Right kidney (tissue), 1 donor: ENCODE measurements around the gene KCNE4.
"Not testable (repeated sequence)": the region's sequence is repeated elsewhere in the genome, so short reads cannot be mapped to it uniquely, and the experiment has no call there.

Source experiments
- DNase-seq: peaks from one replicate; pipeline ENCODE4 v3.0.0-alpha.2; 2016

Gene KCNE4

DNA sequence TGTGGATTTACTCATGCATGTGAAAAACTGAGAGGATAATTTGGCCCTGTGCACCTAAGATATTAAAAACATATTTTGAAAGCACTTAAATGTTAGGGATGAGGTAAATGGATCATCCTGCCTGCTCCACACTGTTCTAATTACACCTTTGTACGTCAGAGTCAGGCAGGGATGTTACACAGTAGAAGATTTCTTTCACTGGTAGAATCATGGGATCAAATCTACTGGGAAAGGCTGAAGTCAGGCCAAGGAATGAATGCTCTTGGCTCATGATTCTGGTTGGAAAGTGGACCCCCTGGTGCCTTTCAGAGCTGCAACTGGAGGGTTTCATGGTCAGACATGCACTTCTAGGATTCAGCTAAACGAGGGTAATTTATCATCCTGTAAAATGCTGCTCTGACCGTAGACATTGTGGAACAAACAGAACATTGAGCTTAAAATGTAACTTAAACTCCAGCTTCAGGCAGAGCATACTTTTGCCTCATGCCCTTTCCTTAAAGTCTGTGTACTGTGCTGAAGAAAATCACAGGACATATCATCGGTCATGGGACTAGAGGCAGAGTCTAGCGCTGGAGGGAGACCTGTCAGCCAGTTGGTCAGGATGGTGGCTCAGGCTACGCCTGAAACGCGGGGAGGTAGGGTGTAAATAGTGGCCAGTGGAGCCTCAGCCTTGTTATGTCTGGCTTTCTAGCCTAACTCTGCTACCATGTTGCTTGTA is 4.9 kb downstream of the KCNE4 start:
- peak; percentile 41 for DNase-seq

GRCh38 chr2:223057569-223057968 is 5.6 kb downstream of the KCNE4 start:
- peak; percentile 27 for DNase-seq

GRCh38 chr2:223058952-223059716 is 7.1 kb downstream of the KCNE4 start:
- peak; percentile 28 for DNase-seq

GRCh38 chr2:223060201-223060825 is 8.3 kb downstream of the KCNE4 start:
- DNase-seq, result no peak

- no peak for DNase-seq
These were observed 10.4 kb downstream of the KCNE4 start for GRCh38 chr2:223062396-223062795.

- no peak for DNase-seq
These were observed 13.1 kb downstream of the KCNE4 start for GRCh38 chr2:223065107-223065506.

- no peak for DNase-seq
These were observed 14.7 kb downstream of the KCNE4 start for GRCh38 chr2:223066721-223067120.

DNA sequence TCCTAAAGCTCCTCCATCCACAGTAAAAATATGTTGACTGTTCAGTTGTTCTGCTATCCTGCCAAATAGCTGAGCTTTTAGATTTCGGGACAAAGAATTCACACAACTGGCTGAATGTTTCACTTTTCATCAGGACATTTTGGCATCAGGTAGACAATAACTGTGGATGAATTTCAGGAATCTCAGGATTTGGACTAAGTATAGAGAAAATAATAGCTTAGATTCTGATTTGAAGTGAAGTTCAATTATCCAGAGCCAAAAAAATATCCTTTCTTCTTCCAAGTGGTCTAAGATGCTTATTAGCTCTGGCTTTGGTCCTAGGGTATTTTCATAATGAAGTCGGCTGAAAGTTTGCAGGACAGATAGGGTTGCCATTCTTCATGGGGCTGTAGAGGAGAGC is 16.1 kb downstream of the KCNE4 start:
- DNase-seq, result no peak

- no peak for DNase-seq
These were observed 17.5 kb downstream of the KCNE4 start for GRCh38 chr2:223069465-223069864.

DNA sequence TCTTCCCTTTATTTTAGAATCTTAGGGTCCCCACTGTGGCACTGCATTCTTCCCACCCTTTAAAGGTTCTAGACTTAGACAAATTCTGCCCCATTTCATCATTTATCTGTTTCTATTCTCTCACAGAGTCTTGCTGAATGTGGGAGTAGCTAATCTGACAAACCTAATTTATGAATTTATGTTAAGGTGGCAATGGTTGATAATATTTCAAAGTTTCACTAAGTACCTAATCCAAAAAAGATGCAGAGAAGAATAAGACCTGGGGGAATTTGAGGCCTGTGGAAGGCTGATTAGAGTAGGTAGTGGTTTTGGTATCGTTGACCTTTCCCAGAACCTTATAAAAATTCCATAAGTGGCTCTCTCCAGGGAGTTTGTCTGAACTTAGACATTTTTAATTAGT is 18.0 kb downstream of the KCNE4 start:
- no peak for DNase-seq

DNA sequence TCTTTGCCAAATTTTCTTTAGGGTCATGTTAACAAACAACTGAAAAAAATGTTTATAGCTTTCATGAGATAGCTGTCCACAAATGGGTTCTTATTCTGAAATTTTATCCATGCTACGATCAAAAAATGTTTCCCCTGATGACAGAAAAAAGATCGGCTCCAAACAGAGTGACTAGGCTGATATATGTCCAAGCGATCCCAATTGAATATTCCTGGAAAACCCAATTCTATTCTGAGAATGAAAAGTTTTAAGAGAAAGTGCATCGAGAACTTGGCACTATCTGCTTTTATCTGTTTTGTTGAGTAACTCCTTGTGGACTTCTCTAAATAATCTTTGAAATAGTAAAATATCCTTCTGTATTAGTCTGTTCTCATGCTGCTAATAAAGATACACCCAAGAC is 19.1 kb downstream of the KCNE4 start:
- no peak for DNase-seq

DNA sequence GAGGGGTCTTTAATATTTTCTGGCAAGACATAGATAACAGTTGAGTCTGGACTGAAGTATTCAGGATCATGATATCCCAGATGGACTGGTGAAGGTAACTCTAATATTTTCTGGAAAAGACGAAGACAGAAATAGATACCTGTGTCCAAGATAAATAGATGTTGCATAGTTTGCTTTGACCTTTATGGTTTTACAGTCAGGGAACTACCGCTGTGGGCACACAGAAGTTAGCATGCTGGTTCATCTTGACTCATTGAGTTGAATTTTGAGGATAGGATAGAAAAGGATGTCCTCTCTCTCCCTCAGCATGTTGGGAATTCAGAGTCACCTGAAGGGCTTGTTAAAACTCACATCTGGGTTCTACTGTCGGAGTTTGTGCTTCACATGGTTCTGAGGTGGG is 20.8 kb downstream of the KCNE4 start:
- DNase-seq, result no peak

DNA sequence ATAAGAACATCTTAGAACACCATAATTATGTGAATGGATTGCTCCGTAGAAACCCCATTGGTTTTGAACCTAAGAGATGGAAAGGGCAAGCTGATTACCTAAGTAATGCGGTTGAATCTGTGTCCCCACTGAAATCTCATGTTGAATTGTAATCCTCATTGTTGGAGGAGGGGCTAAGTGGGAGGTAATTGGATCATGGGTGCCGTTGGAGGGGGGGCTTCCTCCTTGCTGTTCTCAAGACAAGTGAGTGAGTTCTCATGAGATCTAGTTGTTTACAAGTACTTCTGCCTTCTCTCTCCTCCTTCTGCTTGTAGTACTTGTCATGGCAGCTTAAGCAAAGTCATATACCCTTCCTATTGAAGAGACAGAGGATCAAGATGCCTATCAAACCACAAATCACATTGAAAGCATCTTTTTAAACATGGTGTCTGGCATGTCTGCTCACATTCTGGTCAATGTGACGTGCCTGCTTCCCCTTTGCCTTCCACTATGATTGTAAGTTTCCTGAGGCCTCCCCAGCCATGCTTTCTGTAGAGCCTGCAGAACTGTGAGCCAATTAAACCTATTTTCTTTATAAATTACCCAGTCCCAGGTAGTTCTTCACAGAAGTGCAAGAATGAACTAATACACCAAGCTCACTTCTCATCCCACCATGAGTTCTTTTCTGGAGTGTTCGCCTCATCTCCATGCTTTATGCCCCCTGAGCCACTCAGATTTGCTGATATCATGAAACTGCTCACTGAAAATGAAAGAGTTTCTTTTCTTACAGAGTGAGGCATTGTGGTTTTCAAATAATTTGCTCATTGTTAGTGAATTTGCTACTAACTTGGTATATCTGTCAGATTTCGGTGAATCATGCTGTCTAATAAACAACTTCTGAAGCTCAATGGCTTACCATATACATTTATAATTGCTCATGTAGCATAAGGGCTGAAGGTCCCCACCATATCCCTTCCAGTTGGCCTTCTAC is 23.6 kb downstream of the KCNE4 start:
- DNase-seq, result no peak

- DNase-seq, result no peak
These were observed 24.6 kb downstream of the KCNE4 start for GRCh38 chr2:223076573-223076972.

DNA sequence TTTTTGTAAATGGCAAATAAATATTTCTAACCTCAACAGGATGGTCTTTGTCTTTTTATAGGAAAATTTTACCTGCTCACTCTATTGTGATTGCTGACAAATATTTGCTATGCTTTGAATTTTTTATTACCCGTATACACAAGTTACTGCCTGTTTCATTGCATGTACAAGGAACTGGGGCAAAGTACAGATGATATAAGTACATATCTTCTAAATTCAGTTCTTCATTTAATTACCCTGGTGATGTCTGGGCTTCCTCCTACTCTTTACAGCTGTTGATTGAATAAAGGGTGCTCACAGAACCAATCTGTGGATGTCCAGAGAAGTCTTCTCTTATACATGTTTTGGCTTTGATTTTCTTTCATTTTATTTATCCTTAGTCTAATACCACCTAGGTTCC is 26.5 kb downstream of the KCNE4 start:
- no peak for DNase-seq

DNA sequence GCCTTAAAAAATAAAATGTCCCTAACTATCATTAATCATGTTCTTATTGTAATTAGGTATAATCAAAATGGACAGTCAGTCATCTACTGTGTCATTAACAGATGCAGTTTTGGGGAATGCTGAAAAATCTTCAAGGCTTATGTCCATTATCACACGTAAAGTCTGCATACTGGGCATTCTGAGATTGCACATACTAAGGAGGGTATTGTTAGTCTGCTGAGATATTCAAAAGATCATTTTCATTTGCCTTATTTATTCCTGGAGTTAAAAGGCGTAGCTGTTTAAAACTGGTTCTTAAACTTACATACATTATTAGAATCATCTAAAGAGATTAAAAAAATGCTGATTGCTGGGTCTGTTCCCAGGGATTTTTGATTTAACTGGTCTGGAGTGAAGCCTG is 27.4 kb downstream of the KCNE4 start:
- DNase-seq, result no peak

- no peak for DNase-seq
These were observed 27.9 kb downstream of the KCNE4 start for GRCh38 chr2:223079925-223080324.

DNA sequence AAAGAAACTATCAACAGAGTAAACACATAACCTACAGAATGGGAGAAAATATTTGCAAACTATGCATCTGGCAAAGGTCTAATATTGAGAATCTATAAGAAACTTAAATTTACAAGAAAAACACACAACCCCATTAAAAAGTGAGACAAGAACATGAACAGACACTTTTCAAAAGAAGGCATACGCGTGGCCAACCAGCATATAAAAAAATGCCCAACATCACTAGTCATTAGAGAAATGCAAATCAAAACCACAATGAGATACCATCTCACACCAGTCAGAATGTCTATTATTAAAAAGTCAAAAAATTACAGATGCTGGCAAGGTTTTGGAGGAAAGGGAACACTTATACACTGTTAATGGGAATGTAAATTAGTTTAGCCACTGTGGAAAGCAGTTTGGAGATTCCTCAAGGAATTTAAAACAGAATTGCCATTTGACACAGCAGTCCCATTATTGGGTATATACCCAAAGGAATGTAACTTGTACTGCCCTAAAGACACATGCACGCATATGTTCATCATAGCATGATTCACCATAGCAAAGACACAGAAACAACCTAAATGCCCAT is 28.9 kb downstream of the KCNE4 start:
- DNase-seq, result not testable (repeated sequence)

DNA sequence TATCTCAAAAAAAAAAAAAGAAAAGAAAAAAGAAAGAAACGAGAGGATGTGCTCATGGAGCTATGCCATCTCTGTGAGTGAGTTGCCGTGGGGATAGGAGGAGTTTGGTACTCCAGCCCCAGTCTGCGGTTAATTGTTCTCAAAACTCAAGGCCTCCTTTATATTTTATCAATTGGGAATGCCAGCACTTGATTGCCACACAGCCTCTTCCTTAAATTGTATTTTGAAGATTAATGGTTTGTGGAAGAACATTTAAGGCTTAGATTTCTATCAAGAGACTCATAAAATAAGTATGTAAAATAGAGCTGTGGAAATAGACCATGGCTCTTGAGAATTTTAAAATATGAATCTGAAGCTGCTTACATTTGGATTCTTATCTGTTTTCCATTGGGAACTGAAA is 29.8 kb downstream of the KCNE4 start:
- DNase-seq, result no peak

DNA sequence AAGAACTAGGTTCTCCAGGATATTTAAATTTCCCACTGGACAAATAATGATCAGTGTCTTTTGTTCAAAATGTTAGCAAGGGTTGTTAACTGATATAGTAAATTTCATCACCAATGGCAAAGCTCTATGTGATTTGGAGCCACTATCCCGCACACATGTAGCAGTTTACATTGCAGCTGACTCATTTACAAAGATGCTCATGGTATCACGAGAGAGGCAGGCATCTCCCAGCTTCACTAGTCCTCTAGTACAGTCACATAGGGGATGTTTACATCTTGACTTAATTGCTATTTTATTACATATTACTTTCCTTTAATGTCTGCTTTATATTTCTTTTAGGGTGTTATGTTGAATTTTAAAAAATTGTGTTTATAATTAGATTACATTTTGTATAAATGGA is 30.7 kb downstream of the KCNE4 start:
- DNase-seq, result no peak

DNA sequence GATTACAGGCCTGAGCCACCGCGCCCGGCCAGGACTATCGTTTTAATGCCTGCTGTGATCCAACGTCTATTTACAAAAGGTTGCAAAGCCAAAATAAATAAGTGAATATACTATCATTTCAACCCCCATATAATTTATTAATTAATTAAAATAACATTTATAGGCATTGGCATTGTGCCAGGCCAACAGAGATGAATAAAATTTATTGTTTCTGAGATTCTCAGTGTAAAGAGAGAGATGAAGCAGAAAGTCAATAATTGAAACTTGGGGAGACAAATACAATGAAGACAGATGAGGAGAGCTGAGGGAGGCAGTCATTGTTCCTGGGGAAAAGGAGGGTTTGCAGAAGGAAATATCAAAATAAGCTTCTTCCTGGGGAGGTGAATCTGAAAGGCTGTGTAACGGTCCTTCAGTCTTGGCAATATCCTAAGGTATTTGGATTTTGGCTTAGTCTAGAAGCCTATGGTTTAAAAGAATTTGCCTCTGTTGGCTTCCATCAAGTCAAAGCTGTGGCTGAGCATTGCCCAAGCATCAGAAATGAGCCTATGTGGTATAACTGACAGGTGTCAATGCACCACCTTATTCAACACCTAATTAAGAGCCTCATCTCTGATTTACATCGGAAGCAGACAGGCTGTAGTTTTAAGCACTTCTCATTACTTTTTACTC is 31.5 kb downstream of the KCNE4 start:
- no peak for DNase-seq
